Stimulated activated CD8-positive, alpha-beta memory T cell treated with anti-CD3 and anti-CD28 coated beads, Interleukin-2, amount 100 ng/mL, for 48 hours (primary cell): ENCODE measurements around the gene RABGGTA.

Experiments used
- DNase-seq, 2 donors: peaks; one replicate each; pipeline ENCODE4 v3.0.0-alpha.2; 2020; ENCODE audit warnings: low read depth in 2 of 2

Gene RABGGTA

DNA sequence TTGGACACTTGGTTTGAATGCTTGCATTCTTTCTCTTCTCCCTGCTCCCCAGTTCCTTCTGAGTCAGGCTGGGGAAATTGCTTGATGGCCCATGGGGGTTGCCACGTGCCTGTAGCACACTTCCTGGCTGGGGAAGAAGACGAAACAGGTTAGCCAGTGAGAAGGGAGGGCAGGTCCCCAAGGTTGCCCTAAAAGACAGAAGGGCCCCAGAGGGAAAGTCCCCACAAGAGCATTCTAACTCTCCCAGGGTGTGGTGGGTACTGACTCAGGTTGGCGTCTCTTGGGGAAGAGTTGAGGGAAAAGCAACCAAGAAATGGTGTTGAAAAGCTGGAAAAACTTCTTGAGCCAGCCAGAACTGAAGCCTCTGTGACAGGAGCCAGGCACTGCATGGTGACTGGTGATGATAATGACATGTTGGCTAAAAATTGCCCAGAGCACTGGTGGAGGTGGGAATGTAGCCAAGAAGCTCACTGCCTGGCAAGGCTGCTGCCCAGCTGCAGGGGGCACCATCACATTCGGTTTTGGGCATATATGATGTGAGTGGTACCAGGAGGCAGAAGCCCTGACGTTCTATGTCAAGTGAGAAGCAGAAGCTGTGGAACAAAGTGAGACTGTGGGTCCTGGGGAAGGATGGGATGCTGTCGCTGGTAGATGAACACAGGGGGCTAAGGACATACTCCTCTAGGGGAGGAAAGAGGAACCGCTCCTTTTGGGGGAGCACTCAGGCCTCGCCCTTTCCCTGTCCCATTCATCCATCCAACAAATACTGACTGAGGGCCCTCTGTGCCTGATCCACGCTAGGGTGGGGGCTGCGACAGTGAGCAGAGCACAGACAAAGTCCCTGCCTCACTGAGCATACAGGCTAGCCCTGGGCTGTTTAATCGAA is 8.1 kb upstream of the RABGGTA start:
- DNase-seq: peak in 1 of 2 donors; percentile 26

DNA sequence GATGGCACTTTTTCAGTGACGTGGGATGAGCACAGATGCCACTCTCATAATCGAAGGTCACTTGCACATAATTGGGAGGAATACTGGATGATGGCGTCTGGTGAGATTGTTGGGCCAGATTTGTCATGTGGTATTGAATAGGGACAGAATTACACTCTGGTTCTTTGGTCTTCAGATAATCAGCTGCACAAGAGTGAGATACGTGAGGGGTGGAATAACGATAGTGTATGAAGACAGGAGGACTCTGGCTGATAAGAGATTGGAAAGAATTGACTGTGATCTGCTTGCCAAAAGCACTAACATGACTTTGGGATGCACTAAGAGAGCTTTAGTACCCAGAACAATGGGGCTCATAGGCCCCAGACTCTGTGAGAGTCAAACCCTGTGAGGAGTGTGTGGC is 7.0 kb upstream of the RABGGTA start:
- DNase-seq: no peak

DNA sequence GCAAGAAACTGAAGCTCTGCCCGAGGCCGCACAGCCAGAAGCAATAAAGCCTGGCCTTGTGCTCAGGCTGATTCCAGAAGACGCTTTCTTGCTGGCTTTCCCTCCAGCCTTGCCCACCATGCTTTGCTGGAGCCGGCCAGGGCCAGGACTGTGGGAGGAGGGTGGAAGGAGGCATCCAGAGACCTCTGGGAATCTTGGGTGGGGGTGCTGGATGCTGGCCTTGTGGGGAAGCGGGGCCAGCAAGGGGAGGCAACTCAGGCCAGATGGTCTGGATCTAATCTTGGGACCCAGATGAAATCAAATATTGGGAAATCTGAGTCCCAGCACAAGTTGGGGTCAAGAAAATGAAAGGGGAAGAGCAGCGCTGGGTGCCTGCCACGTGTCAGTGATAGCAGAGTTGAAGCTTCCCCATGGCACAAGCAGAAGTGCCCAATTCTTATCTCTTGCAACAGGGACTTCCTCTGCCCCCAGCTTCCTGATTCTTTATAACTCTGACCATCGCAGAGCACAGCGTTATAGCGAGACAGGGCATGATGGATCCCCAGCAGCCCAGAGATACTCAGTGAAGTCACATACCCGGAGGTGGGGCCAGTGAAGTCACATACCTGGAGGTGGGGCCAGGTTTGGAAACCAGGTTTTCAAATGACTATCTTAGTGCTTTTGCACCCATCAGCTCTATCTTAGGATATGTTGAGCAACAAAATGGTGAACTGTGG is 6.4 kb upstream of the RABGGTA start:
- DNase-seq: no peak

DNA sequence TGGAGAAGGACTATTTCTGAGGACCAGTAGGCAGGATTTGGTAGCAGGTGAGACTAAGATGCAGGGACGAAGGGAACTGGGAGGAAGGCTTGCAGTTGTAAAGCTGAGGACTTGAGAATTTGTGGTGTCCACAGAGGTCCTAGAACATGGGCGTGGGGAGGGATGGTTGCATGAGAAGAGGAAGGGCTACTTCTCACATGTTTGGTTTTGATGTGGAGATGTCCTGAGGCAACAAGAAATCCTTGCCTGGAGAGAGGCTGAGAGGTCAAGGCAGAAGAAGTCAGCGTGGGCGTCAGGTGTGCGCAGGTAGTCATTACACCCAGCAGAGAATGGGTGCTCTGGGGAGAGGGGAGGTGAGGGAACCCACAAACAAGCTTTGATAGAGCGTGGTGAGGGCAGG is 5.7 kb upstream of the RABGGTA start:
- no peak for DNase-seq

DNA sequence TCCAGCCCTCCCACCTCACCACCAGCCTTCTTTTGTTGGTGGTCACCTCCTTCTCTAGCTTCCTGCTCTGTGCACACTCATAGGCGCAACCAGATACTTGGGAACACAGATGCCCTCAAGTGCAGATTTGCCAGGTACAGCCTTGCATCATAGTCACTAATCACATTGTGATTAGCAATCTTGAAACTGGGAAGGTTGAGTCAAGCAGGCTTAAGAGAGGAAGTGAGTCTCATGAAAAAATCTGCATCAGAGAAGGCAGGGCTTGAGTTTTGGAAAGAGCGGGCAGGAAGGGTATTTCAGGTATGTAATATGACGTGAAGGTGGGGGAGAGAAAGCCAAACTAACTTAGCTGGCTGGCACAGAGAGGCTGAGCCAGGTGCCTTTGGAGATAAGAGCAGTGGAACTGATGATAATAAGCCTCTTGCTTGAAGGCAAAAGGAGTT is 2.7 kb upstream of the RABGGTA start:
- DNase-seq: peak in 1 of 2 donors; percentile 18

DNA sequence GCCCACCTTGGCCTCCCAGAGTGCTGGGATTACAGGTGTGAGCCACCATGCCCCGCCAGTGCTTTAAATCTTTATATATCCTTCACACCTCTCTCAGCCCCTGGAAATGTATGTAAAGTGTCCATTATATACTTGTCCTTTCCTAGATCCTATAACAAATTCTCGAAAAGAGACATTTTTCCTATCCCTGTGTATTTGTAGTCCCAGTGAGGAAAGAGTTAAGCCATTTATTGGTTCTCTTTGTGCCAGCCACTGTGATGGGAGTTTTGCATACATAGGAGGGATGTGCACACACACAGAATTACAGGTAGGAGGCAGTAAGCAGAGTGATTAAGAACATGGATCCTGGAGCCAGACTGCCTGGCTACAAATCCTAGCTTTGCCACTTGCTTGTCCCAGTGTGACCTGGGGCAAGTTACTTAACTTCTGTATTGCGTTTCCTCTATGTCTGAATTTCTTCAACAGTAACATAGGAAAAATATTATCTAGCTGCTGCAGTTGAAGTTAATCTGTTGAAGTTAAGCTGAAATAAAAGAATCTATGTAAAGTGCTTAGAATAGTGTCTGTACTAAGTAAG is 2.1 kb upstream of the RABGGTA start:
- no peak for DNase-seq

DNA sequence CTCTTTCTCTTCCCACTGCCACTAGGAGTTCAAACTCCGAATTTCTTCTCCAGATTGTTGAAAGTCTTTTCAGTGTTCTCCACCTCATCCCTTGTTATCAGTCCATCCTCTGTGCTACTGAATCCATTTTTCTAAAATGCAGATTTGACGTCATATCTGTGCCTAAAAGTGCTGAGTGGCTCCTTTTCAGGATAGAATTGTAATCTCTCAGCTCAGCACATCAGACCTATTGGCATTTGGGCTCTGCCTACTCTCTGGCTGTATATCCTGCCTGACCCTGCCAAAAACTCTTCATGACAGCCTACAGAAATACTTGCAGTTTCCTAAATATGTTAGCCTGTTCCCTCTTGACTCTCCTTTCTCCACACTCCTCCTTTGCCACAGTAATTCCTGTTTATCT is 1.1 kb upstream of the RABGGTA start:
- DNase-seq: no peak

DNA sequence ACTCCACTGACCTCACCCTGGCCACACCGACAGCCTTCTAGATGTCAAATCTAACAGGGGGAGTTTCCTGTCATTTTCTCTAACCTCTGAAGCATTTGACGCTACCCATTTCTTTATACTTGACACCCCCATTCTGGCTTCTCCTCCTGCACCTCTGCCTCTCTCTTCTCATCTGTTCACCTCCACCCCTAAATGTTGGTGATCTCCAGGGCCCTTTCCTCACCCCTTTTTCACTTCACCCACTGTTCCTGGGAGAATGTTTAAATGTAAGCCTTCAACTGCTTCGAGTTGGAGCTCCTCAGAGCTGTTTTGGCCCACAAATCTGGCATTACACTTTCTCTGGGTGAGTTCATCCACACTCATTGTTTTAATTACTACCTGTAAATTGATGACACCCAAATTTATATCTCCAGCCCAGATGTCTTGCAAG is 452 bp upstream of the RABGGTA start:
- DNase-seq: no peak

DNA sequence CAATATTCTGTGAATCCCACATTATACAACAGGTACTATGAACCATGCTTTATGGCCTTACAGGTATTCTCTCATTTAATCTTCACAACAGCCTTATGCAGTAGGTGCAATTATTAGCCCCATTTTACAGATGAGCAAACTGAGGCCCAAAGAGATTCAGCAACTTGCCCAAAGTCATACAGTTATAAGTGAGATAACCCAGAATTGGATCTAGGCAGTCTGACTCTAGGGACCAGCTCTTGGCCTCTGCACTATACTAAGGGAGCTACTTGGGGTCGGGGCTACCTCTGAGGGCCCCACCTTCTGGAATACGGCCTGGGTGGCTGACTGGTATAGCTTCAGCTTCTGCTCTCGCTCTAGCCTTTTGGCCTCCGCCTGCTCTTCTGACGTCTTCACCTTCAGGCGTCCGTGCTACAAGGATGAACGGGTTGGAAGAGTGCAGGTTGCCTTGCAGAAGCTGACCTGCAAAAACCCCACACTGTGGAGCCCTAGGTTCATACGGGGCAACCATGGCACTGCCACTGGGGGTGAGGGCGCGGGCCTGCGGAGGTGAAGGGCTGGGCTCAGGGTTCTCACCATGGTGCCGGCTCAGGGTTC is 762 bp downstream of the RABGGTA start:
- DNase-seq: no peak

DNA sequence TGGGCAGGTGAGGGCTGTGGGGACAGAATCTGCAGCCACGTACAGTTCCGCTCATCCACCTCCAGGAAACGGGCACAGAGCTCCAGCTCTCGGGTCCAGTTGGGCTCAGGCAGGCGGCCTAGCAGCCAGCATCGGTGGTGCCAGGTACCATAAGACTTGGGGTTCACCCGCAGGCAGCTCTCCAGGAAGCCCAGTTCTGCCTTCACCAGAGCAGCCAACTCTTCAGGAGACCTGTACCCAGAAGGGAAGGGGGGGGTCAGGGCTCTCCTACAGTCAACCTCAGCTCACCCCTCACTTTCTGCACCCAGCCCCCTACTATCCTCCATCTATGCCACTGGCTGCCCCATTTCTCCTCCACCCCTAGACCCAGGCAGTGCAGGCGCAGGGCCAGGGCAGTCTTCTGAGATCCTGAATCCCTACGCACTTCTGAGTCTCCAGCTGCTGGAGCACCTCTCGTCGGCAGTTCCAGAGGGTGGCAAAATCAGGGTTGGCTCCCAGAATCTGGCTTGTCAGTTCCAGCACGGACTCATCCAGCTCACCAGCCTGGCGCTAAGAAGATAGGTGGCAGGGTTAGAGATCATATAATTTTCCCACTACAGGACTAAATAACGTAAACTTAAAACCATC is 1.4 kb downstream of the RABGGTA start:
- no peak for DNase-seq

DNA sequence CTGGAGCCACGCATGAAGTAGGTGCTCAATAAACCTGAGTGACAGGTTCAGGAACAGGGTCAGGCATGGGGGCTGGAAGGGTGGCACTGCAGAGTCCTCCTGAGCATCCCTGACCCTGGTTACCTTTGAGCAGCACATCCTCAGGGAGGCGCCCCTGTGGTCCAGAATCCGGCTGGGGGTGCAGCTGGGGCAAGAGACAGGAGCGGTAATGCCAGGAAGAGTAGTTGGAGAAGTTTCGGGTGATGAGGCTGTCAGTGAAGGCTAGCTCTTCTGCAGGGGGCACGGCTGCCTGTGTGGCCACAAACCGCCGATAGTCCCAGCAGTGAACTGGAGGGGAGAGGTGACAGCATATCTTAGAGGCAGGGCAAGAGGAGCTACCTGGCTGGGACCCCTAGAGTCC is 2.0 kb downstream of the RABGGTA start:
- DNase-seq: no peak

DNA sequence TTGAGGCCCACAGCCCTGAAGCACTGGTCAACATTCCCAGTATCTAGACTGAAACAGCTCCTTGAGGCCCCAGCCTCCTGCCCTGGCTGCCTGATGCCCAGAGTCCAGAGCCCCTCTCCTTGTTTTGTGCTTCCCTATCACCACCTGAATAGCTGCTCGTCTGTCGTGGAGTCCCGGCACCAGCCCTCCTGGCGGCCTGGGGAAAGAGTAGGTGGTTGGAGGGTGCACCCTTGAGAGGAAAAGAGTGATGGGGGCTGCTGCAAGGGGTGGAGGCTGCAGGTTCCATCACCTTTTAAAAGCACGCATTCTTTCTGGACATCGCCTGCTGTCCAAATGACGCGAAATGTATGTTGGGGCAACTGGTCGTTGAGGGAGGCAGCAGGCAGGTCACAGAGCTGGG is 3.2 kb downstream of the RABGGTA start:
- DNase-seq: no peak

DNA sequence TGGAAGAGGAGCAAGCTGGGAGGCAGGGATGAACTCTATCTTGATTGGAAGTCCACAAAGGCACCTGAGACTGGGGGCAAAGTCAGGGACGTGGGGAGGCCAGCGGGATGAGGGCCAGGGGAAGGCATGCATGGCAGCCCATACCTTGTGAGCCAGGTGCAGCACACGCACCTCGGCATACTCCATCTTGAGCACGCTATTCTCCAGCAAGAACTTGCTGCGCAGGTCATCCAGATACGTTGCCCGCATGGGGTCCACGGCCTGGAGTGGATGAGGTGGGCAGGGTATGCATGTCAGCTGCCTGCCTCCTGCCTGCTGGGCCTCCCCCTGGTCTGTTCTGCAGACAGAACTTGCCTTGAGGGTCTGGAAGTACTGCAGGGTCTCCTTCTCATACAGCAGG is 3.9 kb downstream of the RABGGTA start:
- DNase-seq: no peak

DNA sequence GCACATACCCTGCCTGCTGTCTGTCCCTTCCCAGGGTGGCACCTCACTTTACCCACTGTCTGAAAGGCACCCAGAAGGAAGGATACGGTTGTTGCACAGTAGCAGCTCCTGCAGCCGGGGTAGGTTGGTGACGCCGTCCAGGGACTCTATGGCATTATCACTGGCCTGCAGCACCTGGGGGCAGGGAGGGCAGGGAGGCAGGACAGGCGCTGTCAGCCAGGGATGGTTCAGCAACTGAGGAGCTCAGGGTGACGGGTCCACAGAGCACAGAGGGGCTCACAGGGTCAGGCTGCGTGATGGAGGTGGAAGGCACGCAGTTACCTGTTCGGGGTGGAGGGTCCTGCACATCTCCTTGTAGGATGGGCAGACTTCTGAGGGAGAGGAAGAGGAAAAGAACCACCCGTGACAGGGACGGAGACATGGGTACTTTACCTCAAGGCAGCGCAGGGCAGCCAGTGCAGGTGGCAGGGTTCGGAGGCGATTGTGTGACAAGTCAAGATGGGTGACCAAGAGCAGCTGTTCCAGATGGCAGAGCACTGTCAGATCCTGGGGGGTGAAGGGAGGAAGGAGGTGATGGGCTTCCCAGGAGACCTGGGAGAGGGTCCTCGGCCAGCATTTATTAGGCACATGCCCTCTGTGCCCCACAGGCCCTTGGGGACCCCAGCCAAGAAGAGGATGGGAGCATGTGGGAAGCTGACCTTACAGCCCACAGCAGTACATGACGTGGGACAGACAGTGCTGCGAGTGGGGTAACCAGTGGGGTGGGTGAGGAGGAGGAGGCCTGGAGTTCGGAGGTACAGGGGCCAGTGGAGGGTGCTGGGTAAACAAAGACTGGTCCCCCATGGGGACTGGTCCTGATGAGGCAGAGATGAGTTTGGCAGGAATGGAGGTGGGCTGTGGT is 4.8 kb downstream of the RABGGTA start:
- no peak for DNase-seq

DNA sequence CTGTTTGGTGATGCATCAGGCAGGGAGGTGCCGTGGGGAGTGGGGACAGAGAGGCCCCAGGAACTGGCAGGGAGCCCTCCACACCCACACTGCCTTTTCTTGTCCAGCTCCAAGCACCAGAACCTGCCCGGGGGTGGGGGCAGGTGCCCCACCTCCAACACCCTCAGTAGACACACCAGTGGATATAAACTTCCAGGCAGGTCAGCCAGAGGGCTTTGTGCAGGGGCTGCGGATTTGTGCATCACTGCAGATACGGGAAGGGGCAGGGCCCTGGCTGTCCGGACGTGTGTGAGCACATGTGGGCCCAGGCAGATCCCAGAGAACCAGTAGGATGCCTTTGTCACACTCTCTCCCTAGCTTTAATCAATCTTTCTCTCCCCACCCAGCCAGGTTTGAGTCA is 7.1 kb downstream of the RABGGTA start:
- DNase-seq: no peak

DNA sequence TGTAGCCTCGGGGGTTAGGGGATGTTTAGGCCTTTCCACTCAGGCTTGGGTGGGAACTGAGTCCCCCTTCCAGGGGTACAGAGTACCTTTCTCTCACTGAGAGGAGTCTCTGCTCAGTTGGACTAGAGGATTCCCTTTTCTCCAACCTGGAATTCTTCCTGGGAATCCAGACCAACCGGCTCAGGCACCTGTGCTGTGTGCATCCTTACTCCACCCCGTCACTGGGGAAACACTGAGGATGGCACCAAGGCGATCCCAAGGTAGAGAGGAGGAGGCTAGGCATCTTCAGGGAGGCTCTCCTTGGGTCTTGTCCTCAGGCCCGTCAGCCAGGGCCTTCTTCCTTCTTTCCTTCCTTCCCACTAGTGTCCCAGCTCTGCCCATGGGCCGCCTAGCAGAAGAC is 7.5 kb downstream of the RABGGTA start:
- DNase-seq: no peak

DNA sequence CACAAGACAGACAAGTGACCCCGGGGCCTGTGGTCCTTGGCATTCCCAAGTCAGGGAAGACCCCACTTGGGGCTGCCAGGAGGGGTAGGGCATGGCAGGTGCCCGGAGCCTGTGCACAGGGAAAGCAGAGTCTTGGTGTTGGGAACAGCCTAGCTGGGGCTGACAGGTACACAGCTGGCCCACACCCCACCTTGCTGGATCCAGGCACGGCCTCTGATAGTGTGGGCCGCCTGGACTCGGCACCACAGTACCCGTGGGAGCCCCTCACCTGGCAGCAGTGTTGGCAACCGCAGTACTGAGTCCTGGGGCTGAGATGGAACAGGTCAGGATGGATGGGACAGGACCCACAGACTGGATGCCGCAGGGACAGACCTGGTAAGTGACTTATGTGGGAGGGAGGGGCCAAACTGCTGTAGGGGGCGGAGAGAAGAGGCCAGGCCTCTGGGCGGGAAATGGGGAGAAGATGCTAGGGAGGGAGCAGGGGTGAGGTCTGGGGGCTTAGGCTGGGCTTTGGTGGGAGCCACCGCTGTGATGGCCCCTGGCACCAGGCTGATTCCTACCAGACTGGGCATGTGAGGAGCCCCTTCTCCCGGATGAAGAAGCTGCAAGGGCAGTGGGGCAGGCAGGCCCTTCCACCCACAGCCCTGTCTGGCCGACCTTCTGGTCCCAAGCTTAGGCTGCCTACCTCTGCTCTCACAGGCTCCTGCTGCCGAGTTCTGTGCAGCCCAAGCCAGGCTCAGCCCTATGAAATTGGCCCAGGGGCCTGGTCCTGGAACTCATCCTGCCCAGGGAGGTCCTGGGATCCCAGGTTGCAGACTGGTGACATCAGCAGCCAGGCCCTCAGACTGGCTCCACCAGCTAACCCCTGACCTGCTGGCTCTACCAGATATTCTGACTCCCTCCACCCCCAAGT is 8.3 kb downstream of the RABGGTA start, which contains the start of gene TGM1:
Gene TGM1 (minus strand): TSS at position 357 of the 913 bp plus-strand sequence. CDS start 825 bp downstream, outside the sequence.
- no peak for DNase-seq

DNA sequence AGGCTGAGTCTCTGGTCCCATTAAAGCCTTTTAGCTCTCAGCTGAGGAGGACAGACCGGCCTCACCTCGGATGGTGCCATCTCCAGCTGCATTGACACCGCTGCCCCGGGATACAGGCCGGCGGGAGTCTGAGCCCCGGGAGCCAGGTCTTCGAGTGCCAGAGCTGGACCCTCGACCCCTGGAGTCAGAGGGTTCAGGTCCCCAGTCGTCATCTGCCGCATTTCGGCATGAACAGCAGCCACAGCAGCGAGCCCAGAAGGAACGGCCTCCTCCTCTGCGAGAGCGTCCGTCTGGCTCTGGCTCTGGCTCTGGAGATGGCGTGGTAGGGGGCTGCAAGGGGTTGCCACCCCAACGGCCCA is 9.4 kb downstream of the RABGGTA start:
- no peak for DNase-seq

DNA sequence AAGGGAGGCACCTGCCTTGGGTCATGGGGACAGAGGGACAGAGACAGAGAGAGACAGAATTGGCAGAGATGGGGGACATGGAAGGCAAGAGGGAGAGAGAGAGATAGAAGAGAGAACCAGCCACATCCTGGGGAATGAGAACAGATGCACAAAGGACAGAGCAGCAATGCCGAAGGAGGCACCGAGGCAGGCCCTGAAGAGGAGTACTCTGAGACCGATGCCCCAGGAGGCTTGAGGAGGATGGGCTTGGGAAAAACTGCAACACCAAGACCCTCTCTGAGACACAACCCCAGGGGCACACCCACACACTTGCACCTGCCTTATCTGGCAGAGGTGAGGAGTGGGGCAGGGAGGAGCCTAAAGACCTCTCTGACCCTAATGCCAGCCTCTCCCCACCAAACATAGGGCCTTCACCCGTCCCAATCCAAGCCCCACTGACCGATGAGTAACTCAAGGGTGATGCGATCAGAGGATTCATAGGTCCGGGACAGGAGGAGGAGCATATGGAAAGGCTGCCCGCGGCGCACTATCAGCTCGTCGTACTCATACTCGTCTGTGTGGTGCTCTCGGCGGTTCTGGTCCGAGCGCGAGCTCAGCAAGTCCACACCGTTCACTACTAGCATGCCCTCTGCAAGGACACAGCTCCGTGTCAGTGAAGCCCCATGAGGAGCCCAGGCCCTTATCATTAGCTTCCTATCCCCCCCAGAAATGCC is 10.0 kb downstream of the RABGGTA start:
- DNase-seq: no peak
